Subcutaneous adipose tissue (tissue), 4 donors: ENCODE data around the gene SUSD4. TPM values are rescaled to one million over a fixed set of nuclear protein-coding genes. Genes with fewer than 3 reads are reported as not detected.

ENCODE experiments used
- CTCF ChIP-seq: fragments of 450-650 bp; IDR thresholded peaks from one replicate; pipeline ENCODE4 v1.5.1; 2016; ENCODE audit warnings: low read depth, mild to moderate bottlenecking, control low read depth, antibody characterized with exemption, moderate library complexity
- total RNA-seq, 4 donors: library from RNA; depleted of rRNA; stranded (reverse); fragments of >200 nt; gene quantifications; one replicate each; pipeline ENCODE4 v1.1.0, GENCODE V29; 2016

Gene SUSD4
- total RNA-seq, 4 donors from 2014 or later: 0.33 TPM; not detected in 3

- no peak for TF ChIP-seq CTCF
Measured at GRCh38 chr1:223328566-223328965, 35.4 kb downstream of the SUSD4 start.

- no peak for TF ChIP-seq CTCF
Measured at GRCh38 chr1:223326776-223327175, 37.2 kb downstream of the SUSD4 start.

GRCh38 chr1:223323491-223324484, 40.2 kb downstream of the SUSD4 start:
- TF ChIP-seq CTCF: no peak

GRCh38 chr1:223322868-223323267, 41.1 kb downstream of the SUSD4 start:
- no peak for TF ChIP-seq CTCF

GRCh38 chr1:223320959-223321358, 43.0 kb downstream of the SUSD4 start:
- TF ChIP-seq CTCF: no peak

GRCh38 chr1:223319905-223320580, 43.9 kb downstream of the SUSD4 start:
- no peak for TF ChIP-seq CTCF

GRCh38 chr1:223319398-223319797, 44.6 kb downstream of the SUSD4 start:
- no peak for TF ChIP-seq CTCF
